ENCODE results near the gene EDIL3.
"Not testable (repeated sequence)": the region's sequence is repeated elsewhere in the genome, so short reads cannot be mapped to it uniquely, and the experiment has no call there.

EDIL3 gene

GRCh38 chr5:84303315-84303714, 81.4 kb downstream of the EDIL3 start:
- in situ Hi-C loops (cut with MboI; ENCODE audit: low sequenced_read_pairs) = no loop called here

DNA sequence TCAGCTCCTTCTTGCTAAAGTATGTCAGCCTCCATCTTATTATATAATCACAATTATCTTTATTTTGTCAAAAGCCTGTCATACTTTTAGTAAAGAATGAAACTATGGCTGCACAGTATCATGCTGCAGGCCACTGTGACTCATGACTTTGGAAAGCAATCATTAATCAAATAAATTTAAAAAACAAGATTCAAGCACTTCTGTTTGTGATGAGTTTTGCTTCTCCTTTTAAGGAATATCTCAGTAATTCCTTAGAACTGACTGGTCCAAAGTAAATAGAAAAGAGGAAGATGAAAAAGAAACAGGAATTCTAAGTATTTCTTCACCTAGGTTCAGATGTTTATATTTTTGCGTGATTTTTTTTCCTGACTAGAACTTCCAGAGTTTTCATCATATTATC, 83.1 kb downstream of the EDIL3 start:
- in situ Hi-C loops (cut with MboI; ENCODE audit: low sequenced_read_pairs) = no loop called here

- in situ Hi-C loops (cut with MboI; ENCODE audit: low sequenced_read_pairs) = no loop called here
These were observed 84.7 kb downstream of the EDIL3 start for GRCh38 chr5:84299959-84300358.

- in situ Hi-C loops (cut with MboI; ENCODE audit: low sequenced_read_pairs) = no loop called here
These were observed 86.1 kb downstream of the EDIL3 start for GRCh38 chr5:84298628-84299027.

- in situ Hi-C loops (cut with MboI; ENCODE audit: low sequenced_read_pairs) = not testable (repeated sequence)
These were observed 87.0 kb downstream of the EDIL3 start for GRCh38 chr5:84297641-84298040.

GRCh38 chr5:84292788-84293653, 91.7 kb downstream of the EDIL3 start:
- in situ Hi-C loops (cut with MboI; ENCODE audit: low sequenced_read_pairs) = no loop called here

DNA sequence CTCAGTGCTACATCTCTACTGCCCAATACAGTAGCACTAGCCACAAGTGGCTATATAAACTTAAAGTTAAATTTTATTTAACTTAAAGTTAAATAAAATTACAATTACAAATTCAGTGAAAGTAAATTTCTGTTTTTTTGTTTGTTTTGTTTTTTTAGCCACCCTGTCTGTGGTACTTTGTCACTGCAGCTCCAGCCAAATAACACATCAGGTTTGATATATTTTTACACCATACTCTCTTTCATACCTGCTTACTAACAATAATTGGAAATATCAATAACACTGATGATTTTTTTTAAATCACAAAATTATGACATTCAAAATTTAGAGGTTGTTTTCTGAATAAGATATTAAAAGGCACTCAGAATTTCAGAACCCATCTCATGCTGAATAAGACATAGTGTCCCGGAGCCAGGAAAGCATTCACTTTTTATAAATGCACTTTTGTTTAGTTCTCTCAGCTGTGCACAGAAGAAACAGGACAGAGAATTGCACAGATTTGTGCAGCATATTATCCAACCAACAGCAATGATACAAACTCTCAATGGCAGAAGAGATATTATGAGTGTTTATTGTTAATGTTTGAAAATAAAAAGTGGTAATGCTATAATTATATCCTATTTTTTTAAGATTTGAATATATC, 92.6 kb downstream of the EDIL3 start:
- in situ Hi-C loops (cut with MboI; ENCODE audit: low sequenced_read_pairs) = no loop called here

DNA sequence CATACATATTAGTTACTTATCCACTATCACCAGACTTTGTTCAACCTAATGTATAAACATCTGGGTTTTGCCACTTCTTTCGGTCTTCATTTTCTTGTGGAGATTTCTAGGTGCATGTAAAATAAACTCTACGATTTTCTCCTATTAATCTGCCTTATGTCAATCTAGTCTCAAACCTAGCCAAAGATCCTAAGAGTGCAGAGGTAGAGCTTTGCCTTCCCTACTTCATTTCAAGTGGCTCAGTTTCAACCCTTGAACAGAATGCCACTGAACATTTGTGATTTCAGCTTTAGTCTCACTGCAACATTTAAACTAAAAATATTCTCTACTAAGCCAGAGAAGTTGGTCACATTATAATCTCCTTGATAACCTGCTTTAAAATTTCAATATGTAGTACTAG, 94.0 kb downstream of the EDIL3 start:
- in situ Hi-C loops (cut with MboI; ENCODE audit: low sequenced_read_pairs) = no loop called here

- in situ Hi-C loops (cut with MboI; ENCODE audit: low sequenced_read_pairs) = no loop called here
These were observed 94.5 kb downstream of the EDIL3 start for GRCh38 chr5:84290161-84290560.

DNA sequence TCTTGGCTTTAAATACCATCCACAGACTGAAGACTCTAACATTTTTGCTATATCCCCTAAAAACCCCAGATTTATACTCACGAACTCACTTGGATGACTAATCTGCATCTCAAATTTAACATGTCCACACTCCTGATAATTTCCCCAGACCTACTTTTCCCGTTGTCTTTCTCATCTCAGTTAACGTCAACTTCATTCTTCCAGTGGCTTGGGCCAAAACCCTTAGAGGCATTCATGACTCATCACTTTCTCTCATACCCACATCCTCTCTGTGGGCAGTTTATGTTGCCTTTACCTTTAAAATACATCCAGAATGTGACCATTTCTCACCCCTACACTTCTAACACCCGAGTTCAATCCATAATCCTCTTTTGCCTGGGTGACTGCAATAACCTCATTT, 96.7 kb downstream of the EDIL3 start:
- in situ Hi-C loops (cut with MboI; ENCODE audit: low sequenced_read_pairs) = no loop called here

- in situ Hi-C loops (cut with MboI; ENCODE audit: low sequenced_read_pairs) = no loop called here
These were observed 98.0 kb downstream of the EDIL3 start for GRCh38 chr5:84286662-84287061.

- in situ Hi-C loops (cut with MboI; ENCODE audit: low sequenced_read_pairs) = no loop called here
These were observed 98.7 kb downstream of the EDIL3 start for GRCh38 chr5:84285641-84286637.

- in situ Hi-C loops (cut with MboI; ENCODE audit: low sequenced_read_pairs) = no loop called here
These were observed 103.3 kb downstream of the EDIL3 start for GRCh38 chr5:84281383-84281782.

DNA sequence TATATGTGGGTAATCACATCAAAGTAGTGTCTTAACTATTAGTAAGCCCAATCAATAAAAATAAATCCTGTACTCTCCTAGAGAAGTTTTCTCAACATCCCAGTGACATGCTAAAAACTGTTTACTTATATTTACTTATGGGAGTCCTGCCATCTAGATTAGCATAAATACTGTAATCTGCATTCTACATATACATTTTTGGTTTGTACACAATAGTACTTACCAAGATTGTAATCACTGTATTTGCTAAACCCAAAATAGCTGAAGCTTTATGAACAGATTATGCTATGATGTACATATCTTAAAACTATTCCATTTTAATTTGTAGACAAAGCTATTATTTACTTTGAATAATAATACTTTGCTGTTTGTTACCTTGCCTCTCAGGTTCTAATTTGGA, 105.4 kb downstream of the EDIL3 start:
- in situ Hi-C loops (cut with MboI; ENCODE audit: low sequenced_read_pairs) = no loop called here

DNA sequence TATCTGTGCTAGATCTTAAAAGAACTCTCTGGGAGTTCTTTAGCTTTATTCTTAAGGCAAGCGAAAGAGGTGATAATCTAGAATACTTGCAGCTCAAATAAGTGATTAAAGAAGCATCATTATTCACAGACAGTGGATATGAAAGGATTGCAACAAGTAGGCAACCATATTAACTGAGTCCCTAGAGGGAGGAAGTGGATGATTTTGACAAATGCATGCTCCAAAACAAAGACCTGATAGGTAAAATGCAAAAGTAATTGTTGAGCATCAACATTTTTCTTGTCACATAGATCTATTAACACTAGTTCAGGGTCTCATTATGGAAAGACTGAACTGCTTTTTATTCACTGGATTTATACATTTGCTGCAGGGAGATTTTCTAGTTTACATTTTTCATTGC, 109.1 kb downstream of the EDIL3 start:
- in situ Hi-C loops (cut with MboI; ENCODE audit: low sequenced_read_pairs) = no loop called here

- in situ Hi-C loops (cut with MboI; ENCODE audit: low sequenced_read_pairs) = no loop called here
These were observed 109.9 kb downstream of the EDIL3 start for GRCh38 chr5:84274585-84275468.

GRCh38 chr5:84273517-84273883, 111.2 kb downstream of the EDIL3 start:
- in situ Hi-C loops (cut with MboI; ENCODE audit: low sequenced_read_pairs) = no loop called here

DNA sequence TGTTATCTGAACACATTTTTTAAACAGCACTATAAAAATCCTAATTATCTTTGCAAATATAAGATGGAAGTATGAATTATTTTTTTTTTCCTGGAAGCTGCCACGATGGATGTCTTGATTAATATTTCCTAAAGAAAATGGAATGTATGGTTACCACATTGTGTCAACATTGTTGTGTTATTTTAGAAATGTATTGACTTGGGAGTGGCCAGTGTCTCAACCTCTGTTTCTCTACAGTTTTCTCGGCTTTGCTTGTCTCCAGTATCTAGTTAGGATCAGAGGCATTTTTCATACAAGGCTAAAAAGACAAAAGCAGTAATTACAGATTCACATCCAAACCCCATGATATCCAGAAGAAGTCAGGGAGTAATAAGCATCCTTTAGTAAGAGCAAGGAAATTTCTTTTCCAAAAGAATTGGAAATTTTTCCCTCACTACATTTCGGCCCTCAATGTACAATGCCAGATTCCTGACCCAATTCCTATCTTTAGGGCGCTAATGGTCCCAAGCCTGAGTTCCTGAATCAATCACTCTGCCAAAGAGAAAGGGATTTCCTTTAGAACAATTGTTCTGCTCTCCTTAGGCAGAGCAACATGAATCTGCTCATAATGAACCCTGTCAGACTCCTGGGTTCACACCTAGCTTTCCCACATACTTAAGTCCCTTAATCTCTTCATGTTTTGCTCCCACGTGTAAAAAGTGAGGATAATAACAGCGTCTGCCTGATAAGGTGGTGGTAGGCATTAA, 111.7 kb downstream of the EDIL3 start:
- in situ Hi-C loops (cut with MboI; ENCODE audit: low sequenced_read_pairs) = no loop called here

DNA sequence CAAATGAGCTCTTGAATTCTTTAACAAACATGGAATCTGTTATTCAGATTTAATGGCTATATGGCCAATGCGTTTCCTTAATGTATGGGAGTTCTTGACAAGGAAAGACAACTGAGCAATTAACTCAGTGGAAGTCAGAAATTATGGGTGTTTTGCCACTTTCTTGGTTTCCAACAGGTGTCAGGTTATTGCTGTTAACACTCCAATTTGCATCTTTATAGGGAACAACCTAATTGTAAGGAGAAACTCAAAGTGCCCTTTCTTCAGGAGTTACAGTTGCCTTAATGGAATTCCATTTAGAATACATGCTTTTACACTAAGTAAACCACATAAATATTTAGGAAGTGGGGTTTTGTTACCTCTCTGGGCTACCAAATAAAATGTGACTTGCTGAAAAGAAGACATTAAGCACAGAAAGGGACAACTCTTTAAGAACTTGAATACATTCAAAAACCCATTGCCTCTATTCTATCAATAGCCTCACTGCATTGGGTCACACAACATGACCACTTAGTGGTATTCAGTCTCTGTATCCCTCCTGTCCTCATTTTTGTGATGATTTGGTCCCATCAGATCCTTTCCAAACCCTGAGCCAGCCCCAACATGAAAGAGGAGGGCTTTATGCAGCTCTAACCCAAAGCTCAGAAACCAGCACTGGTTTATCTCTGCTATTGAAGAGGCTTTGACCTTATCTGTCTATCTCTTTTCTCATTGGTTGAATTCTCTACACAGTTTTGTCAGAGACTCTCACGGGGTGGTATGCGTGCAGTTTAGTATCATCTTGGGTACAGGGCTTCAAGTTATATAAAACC, 118.7 kb downstream of the EDIL3 start:
- in situ Hi-C loops (cut with MboI; ENCODE audit: low sequenced_read_pairs) = no loop called here

All from HL-60/S4 treated with phorbol 12-myristate 13-acetate at 8.2 ng/mL for 4 days and 3 days (cell line).